Measurements from ENCODE around the gene CYBC1. TPM values are rescaled to one million over a fixed set of nuclear protein-coding genes. Genes with fewer than 3 reads are reported as not detected.

CYBC1 gene
- total RNA-seq, 4 donors from 2014 or later: 79.2 to 103 (median 88.0) TPM

DNA sequence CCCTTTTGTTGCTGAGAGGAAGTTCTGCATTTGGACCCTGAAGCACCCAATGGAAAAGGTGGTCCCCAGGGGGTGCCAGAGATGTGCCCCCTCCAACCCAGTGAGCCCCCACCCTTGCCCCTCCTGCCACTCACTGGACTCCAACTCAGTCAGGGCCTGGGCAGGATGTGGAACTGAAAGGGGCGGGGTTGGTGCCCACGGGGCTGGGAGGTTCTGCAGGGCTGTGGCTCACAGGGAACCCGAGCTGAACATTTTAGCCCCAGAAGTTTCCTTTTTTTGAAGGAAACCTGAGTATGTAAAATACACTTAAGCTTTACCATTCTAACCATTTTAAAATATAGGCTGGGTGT, 16.4 kb downstream of the CYBC1 start:
- Histone ChIP-seq H3K27me3 (no peaks in the 10 kb centered on the region), H3K9me3 (no peaks in the 10 kb centered on the region), H3K36me3 (peaks cover 0 to 24% (median 0%) of the 10 kb centered on the region in 3 donors), H3K4me1 (peaks cover 0 to 13% (median 0%) of the 10 kb centered on the region in 4 donors), H3K4me3 (no peak overlapping the region), H3K27ac (peak overlapping the region in 1 of 4 donors; percentile 47)
- peak in 2 of 3 donors; percentile 75 to 78 for DNase-seq
- TF ChIP-seq POLR2A (IDR thresholded peaks at IDR 0.05): no peak
- TF ChIP-seq, protein P1, sequence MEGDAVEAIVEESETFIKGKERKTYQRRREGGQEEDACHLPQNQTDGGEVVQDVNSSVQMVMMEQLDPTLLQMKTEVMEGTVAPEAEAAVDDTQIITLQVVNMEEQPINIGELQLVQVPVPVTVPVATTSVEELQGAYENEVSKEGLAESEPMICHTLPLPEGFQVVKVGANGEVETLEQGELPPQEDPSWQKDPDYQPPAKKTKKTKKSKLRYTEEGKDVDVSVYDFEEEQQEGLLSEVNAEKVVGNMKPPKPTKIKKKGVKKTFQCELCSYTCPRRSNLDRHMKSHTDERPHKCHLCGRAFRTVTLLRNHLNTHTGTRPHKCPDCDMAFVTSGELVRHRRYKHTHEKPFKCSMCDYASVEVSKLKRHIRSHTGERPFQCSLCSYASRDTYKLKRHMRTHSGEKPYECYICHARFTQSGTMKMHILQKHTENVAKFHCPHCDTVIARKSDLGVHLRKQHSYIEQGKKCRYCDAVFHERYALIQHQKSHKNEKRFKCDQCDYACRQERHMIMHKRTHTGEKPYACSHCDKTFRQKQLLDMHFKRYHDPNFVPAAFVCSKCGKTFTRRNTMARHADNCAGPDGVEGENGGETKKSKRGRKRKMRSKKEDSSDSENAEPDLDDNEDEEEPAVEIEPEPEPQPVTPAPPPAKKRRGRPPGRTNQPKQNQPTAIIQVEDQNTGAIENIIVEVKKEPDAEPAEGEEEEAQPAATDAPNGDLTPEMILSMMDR (IDR thresholded peaks at IDR 0.05): no peak

GRCh38 chr17:82433560-82434215, 16.9 kb downstream of the CYBC1 start:
- Histone ChIP-seq H3K9me3 (no peaks in the 10 kb centered on the region), H3K27ac (peak overlapping the region in 1 of 4 donors; percentile 47), H3K36me3 (peaks cover 0 to 24% (median 0%) of the 10 kb centered on the region in 3 donors), H3K4me1 (peaks cover 0 to 13% (median 0%) of the 10 kb centered on the region in 4 donors), H3K4me3 (no peak overlapping the region), H3K27me3 (no peaks in the 10 kb centered on the region)
- no peak for DNase-seq
- TF ChIP-seq, protein P1 (IDR thresholded peaks at IDR 0.05): no peak
- TF ChIP-seq POLR2A (IDR thresholded peaks at IDR 0.05): no peak

DNA sequence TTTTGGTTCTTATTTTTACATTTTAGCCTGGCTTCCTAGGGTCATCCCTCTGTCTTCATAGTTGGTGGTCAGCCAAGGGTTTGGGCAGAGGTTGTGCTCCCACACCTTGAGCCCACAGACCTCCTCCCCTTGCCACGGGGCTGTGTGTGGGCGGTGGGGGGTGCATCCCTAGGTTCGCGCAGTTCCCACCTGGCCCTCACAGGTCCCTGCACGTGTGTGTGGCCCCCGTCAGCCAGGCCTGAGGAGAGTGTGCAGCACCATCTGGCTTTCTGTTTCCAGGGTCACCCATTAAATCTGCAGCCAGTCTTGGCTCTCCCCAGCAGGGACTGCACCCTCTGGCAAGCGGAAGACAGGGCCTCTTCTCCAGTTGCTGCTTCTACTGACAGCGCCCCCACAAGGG, 18.5 kb downstream of the CYBC1 start:
- Histone ChIP-seq H3K9me3 (no peaks in the 10 kb centered on the region), H3K4me3 (no peak overlapping the region), H3K4me1 (peaks cover 0 to 13% (median 0%) of the 10 kb centered on the region in 4 donors), H3K36me3 (peaks cover 0 to 18% (median 0%) of the 10 kb centered on the region in 3 donors), H3K27me3 (no peaks in the 10 kb centered on the region), H3K27ac (no peak overlapping the region)
- no peak for DNase-seq
- no peak for TF ChIP-seq POLR2A (IDR thresholded peaks at IDR 0.05)
- TF ChIP-seq, protein P1 (IDR thresholded peaks at IDR 0.05): no peak

- Histone ChIP-seq H3K27ac (no peak overlapping the region), H3K4me1 (peaks cover 0 to 3% (median 0%) of the 10 kb centered on the region in 4 donors), H3K36me3 (no peaks in the 10 kb centered on the region), H3K27me3 (no peaks in the 10 kb centered on the region), H3K4me3 (no peak overlapping the region), H3K9me3 (no peaks in the 10 kb centered on the region)
- DNase-seq: no peak
- TF ChIP-seq, protein P1 (IDR thresholded peaks at IDR 0.05): no peak
- no peak for TF ChIP-seq POLR2A (IDR thresholded peaks at IDR 0.05)
These were observed 20.7 kb downstream of the CYBC1 start for GRCh38 chr17:82429824-82430223.

DNA sequence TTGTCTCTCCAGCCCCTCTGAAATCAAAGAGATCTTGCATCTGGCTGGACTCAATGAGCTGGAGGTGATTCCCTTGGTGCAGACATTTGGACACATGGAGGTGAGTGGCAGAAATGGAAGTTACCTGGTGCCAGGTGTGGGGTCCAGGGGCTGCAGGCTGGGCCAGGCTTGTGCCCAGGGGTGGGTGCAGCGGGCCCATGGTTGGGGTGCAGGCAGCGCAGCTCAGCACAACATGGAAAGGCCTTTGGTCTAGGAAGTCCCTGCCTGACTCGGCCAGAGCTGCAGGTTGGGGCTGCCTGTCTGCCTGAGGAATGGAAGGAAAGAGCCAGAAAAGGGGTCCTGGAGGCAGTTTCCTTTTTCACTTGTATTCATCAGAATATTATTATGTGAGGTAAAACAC, 22.0 kb downstream of the CYBC1 start:
- no peaks in the 10 kb centered on the region for H3K27me3 ChIP-seq
- TF ChIP-seq POLR2A (IDR thresholded peaks at IDR 0.05): no peak
- TF ChIP-seq, protein P1 (IDR thresholded peaks at IDR 0.05): no peak

More for the DNA sequence above, 22.0 kb downstream of the CYBC1 start:
- no peak overlapping the region for H3K27ac ChIP-seq
- H3K36me3 ChIP-seq: no peaks in the 10 kb centered on the region
- H3K4me3 ChIP-seq: no peak overlapping the region
- no peak for DNase-seq
- no peaks in the 10 kb centered on the region for H3K9me3 ChIP-seq
- H3K4me1 ChIP-seq: no peaks in the 10 kb centered on the region
